Tibial nerve (tissue), 3 donors: ENCODE data around the gene APLNR.

ENCODE experiments used
- POLR2A ChIP-seq, 2 donors: fragments of 450-650 bp; IDR thresholded peaks; one replicate each; pipeline ENCODE4 v1.6.1; 2017; ENCODE audit warnings: antibody characterized with exemption in 2 of 2, mild to moderate bottlenecking in 2 of 2, moderate library complexity in 2 of 2
- TF ChIP-seq, protein P1 (sequence below), 5 experiments: fragments of 200-600 bp in 3 of 5; fragments of 450-650 bp in 2 of 5; sonication (generic) in 3 of 5; IDR thresholded peaks; one replicate each; pipeline ENCODE4 v1.5.1; 2016 to 2019; ENCODE audit warnings: antibody characterized with exemption in 5 of 5, mild to moderate bottlenecking in 3 of 5, moderate library complexity in 2 of 5

DNA sequence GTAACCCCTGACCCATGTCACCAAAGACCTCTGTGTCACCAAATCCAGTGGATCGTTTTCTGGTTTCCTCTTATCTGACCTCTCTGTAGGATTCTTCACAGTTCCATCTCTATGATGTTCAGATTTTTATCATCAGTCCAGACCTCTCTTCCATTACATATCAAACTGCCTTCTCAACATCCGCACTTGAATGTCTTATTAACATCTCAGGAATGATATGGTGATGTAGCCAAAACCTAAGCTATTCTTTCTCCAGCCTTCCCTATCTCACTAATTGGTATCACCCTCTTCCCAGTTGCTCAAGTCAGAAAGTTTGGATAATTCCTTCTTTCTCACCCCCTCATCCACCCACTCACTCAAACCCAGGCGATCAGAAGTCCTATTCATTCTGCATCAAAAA is 13.4 kb downstream of the APLNR start:
- TF ChIP-seq POLR2A (IDR thresholded peaks at IDR 0.05): no peak
- TF ChIP-seq, protein P1, sequence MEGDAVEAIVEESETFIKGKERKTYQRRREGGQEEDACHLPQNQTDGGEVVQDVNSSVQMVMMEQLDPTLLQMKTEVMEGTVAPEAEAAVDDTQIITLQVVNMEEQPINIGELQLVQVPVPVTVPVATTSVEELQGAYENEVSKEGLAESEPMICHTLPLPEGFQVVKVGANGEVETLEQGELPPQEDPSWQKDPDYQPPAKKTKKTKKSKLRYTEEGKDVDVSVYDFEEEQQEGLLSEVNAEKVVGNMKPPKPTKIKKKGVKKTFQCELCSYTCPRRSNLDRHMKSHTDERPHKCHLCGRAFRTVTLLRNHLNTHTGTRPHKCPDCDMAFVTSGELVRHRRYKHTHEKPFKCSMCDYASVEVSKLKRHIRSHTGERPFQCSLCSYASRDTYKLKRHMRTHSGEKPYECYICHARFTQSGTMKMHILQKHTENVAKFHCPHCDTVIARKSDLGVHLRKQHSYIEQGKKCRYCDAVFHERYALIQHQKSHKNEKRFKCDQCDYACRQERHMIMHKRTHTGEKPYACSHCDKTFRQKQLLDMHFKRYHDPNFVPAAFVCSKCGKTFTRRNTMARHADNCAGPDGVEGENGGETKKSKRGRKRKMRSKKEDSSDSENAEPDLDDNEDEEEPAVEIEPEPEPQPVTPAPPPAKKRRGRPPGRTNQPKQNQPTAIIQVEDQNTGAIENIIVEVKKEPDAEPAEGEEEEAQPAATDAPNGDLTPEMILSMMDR (IDR thresholded peaks at IDR 0.05): no peak
